Measurements from ENCODE around the gene ETV4.

The ETV4 gene

GRCh38 chr17:43531082-43531378 lies 15.1 kb downstream of the ETV4 start:
- DNase-seq (ENCODE audit: insufficient read length, low spot score) (no peak), FAIRE-seq (no peak)
- TF ChIP-seq CTCF (IDR thresholded peaks at IDR 0.05; ENCODE audit: insufficient read depth, missing control alignments): no peak

GRCh38 chr17:43530288-43531081 lies 15.7 kb downstream of the ETV4 start:
- FAIRE-seq (no peak), DNase-seq (ENCODE audit: insufficient read length, low spot score) (no peak)
- no peak for TF ChIP-seq CTCF (IDR thresholded peaks at IDR 0.05; ENCODE audit: insufficient read depth, missing control alignments)

GRCh38 chr17:43529947-43530287 lies 16.2 kb downstream of the ETV4 start:
- FAIRE-seq (no peak), DNase-seq (ENCODE audit: insufficient read length, low spot score) (no peak)
- TF ChIP-seq CTCF (IDR thresholded peaks at IDR 0.05; ENCODE audit: insufficient read depth, missing control alignments): no peak

- DNase-seq (ENCODE audit: insufficient read length, low spot score) (no peak), FAIRE-seq (no peak)
- no peak for TF ChIP-seq CTCF (IDR thresholded peaks at IDR 0.05; ENCODE audit: insufficient read depth, missing control alignments)
Observed at GRCh38 chr17:43528988-43529814, 16.9 kb downstream of the ETV4 start.

GRCh38 chr17:43528319-43528987 lies 17.7 kb downstream of the ETV4 start:
- FAIRE-seq (no peak), DNase-seq (ENCODE audit: insufficient read length, low spot score) (no peak)
- no peak for TF ChIP-seq CTCF (IDR thresholded peaks at IDR 0.05; ENCODE audit: insufficient read depth, missing control alignments)

- DNase-seq (ENCODE audit: insufficient read length, low spot score) (no peak), FAIRE-seq (no peak)
- no peak for TF ChIP-seq CTCF (IDR thresholded peaks at IDR 0.05; ENCODE audit: insufficient read depth, missing control alignments)
Observed at GRCh38 chr17:43526886-43527648, 19.1 kb downstream of the ETV4 start.

Data from D721Med (cell line).